ENCODE data around the gene TANK.

- TF ChIP-seq GATA2 (IDR thresholded peaks at IDR 0.05; ENCODE audit: low read depth, low read length): no peak
- no peak for TF ChIP-seq GATA3 (IDR thresholded peaks at IDR 0.05; ENCODE audit: low read depth, low read length)
These were observed 86.1 kb downstream of the TANK start for GRCh38 chr2:161246281-161246680.

Measured in SH-SY5Y (cell line).